Measurements from ENCODE around the gene CERS6. TPM values are rescaled to one million over a fixed set of nuclear protein-coding genes. Genes with fewer than 3 reads are reported as not detected.
A peak's percentile ranks its signal among the peaks of the same experiment; 100 is the strongest.
"Not testable (repeated sequence)": the region's sequence is repeated elsewhere in the genome, so short reads cannot be mapped to it uniquely, and the experiment has no call there.

Gene CERS6
- total RNA-seq, 1 donor from 2014 or later: 22.4 TPM

DNA sequence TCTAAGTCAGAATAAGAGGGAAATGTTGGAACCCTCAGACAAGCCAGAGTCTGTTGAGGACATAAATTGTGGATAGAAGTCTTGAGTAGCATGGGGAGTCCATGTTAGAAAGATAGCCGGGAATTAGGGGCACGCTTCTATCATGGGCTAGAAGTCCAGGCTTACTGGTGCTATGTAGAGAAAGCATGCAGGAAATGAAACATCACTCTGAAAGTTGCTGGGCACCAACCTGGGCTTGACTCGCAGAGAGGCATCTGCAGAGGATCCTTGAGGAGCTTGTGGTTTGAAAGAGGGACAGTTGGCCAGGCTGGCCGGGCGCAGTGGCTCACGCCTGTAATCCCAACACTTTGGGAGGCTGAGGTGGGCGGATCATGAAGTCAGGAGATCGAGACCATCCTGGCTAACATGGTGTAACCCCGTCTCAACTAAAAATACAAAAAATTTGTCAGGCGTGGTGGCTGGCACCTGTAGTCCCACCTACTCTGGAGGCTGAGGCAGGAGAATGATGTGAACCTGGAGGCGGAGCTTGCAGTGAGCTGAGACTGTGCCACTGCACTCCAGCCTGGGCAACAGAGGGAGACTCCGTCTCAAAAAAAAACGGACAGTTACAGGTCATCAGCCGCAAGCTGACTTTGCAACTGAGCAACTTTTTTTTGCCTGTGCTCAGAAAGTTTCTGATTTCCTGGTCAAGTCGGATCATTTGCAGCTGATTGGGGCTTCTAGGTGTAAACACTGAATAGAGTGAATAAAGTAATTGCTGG is 24.9 kb downstream of the CERS6 start:
- no peak for DNase-seq (ENCODE audit: low spot score)
- Mint-ChIP-seq H3K4me1 (ENCODE audit: low read depth) (peaks cover 21% of the 10 kb centered on the region), H3K4me3 (ENCODE audit: low read depth) (no peak overlapping the region), H3K27ac (no peak overlapping the region), H3K9me3 (peaks cover 4% of the 10 kb centered on the region), H3K36me3 (ENCODE audit: low read depth) (peaks cover 4% of the 10 kb centered on the region), H3K27me3 (ENCODE audit: low read depth) (no peaks in the 10 kb centered on the region)
- intact Hi-C loops (cut with micrococcal nuclease): no loop called here

DNA sequence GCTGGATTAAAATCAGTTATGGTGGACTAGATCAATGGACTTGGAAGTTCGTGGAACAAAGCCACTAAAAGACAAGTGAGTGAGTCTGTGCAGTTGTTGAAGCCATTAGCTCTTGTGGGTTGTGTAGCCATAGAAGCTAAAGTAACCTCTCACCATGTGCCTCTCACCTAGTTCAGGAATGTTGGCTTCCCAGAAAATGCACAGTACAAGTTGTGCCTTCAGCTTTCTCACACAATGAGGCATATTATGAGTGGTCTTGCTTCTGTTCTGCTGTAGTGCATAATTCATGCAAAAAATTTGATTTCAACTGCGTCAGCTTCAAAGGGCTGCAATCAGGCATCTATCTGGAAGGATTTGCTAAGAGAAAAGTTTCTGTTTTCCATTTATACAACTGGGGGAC is 26.2 kb downstream of the CERS6 start:
- H3K9me3 Mint-ChIP-seq: peaks cover 4% of the 10 kb centered on the region
- DNase-seq (ENCODE audit: low spot score): no peak
- no peak overlapping the region for H3K4me3 Mint-ChIP-seq (ENCODE audit: low read depth)
- H3K27ac Mint-ChIP-seq: no peak overlapping the region
- H3K4me1 Mint-ChIP-seq (ENCODE audit: low read depth): peaks cover 16% of the 10 kb centered on the region
- H3K36me3 Mint-ChIP-seq (ENCODE audit: low read depth): peaks cover 14% of the 10 kb centered on the region
- intact Hi-C loops (cut with micrococcal nuclease): no loop called here
- no peaks in the 10 kb centered on the region for H3K27me3 Mint-ChIP-seq (ENCODE audit: low read depth)

DNA sequence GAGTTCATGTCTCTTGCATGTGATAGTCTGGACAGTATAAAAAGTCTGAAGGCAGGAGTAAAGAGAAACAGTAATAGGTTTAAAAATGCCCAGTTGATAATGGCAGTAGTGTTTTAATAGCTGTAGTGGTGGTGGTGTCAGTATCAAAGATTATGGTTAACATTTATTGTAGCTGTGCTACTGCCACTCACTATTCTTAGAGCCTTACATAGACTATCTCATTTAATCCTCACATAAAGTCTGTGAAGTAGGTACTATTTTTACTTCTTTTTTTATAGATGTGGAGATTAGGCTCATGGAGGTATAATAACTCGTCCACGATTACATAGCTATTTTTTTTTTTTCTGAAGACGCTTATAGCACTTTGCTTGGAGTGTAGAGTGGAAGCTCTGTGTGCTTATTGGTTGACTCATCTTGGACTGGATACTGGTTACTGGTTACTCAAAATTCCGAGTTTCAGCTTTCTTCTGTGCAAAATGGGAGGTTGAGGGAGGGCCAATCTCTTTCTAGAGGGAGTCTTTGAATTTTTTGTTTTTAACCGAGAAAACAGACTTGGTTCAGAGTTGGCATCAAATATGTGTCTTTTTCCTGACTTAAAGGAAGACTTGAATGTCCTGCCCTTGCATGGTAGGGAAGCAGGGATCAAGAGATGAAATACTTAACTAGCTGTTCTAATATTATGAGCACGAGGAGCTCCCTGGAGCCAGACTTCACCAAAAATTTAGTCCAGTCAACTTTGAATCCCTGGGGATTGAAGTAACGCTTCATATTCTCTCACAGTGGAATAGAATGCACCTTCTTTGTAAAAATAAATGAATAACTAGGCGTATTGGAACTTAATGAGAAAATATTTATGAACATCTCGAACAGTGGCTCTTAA is 27.1 kb downstream of the CERS6 start:
- Mint-ChIP-seq H3K27ac (no peak overlapping the region), H3K4me3 (ENCODE audit: low read depth) (no peak overlapping the region), H3K4me1 (ENCODE audit: low read depth) (peaks cover 12% of the 10 kb centered on the region), H3K9me3 (peaks cover 4% of the 10 kb centered on the region), H3K27me3 (ENCODE audit: low read depth) (no peaks in the 10 kb centered on the region), H3K36me3 (ENCODE audit: low read depth) (peaks cover 14% of the 10 kb centered on the region)
- DNase-seq (ENCODE audit: low spot score): no peak
- intact Hi-C loops (cut with micrococcal nuclease): no loop called here

DNA sequence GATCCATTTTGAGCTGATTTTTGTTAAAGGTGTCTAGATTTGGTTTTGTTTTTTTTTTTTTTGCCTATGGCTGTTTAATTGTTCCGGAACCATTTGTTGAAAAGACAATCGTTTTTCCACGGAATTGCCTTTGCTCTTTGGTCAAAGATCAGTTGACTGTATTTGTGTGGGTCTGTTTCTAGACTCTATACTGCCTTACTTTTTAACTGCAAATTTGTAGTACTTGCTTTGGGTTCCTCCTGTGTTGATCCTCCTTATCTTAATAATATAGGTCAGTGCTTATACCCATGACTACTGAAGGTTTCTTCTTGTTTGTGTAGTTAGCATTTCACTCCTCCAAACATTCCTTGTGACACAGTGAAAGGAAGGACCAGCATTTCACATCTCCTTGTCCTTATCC is 30.4 kb downstream of the CERS6 start:
- Mint-ChIP-seq H3K27me3 (ENCODE audit: low read depth) (no peaks in the 10 kb centered on the region), H3K27ac (no peak overlapping the region), H3K4me1 (ENCODE audit: low read depth) (peaks cover 23% of the 10 kb centered on the region), H3K4me3 (ENCODE audit: low read depth) (no peak overlapping the region), H3K9me3 (peaks cover 9% of the 10 kb centered on the region), H3K36me3 (ENCODE audit: low read depth) (peaks cover 17% of the 10 kb centered on the region)
- DNase-seq (ENCODE audit: low spot score): no peak
- intact Hi-C loops (cut with micrococcal nuclease): no loop called here

DNA sequence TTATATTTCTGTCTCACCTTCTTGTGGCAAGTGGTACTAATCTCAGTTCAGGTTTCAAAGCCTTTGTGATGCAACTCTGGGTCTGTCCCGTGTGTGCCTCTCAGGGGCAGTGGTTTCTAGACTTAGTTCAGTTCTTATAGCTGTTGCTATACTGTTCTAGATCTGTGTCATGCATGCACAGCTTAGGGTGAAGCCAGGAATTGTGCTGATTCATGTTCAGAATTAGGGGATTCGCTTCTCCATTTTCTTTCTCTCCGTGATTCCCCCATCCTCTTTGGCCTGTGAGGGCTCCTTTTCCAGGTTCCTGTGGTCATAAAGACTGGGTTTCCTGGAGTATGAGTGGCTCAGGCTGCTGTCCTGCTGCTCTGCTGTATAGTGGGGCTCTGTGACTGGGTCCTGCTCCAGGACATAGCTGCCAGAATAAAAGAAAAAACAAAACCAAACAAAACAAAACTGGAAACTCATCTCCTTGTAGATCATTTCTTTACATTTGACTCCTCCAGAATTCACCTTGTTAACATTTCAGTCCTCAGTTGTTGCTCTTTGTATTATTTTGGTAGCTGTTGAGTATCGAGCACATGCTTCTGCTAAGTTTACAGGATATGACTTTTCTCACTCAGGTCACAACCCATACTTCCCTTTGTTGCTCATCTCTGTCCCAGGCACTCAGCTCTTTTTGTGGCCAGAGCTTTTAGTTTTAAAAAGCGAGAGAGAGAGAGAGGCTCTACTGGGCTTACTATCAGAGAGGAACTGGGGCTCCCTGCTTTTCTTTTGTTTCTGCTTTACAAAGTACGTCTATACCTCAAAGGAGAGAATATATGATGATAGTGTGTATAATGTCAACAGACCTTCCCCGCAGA is 34.2 kb downstream of the CERS6 start:
- Mint-ChIP-seq H3K36me3 (ENCODE audit: low read depth) (peaks cover 36% of the 10 kb centered on the region), H3K4me1 (ENCODE audit: low read depth) (peaks cover 50% of the 10 kb centered on the region), H3K9me3 (peaks cover 20% of the 10 kb centered on the region), H3K4me3 (ENCODE audit: low read depth) (peak overlapping the region; percentile 74), H3K27me3 (ENCODE audit: low read depth) (no peaks in the 10 kb centered on the region), H3K27ac (peak overlapping the region; percentile 90)
- peak; percentile 28 for DNase-seq (ENCODE audit: low spot score)
- intact Hi-C loops (cut with micrococcal nuclease): loop anchor here (1.0 to 10.0 kb wide), 11 partner anchors 23 to 1875 kb away; partner anchors contain the start of genes CERS6 and STK39

DNA sequence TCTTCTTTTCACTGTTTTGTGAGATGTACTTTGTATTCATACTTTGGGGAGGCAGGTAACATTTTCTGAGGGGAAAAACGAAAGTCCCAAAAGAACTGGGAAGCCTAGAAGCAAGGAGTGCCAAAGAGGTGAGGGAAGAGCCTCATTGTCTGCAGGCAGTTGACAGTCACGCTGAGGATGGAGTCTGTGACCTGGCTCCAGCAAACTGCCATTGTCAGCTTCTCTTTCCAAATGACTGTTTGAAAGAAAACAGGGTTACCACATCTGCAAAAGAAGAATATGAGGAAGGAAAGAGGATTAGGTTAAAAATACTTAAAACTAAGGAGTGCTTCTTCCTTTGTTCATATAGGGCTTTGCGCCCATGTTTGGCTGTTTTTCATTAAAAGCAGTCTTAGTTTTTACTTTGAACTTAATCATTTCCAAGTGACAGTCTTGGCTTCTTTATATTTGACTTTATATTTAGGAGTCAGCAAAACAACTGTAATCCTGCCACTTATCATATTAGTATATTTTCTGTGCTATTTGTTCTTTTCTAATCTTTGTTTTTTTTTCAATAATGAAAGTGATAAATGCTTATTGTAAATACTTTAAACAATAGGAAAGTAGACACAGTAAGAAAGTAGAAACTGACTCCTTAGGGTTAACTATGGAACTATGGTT is 35.0 kb downstream of the CERS6 start:
- H3K27me3 Mint-ChIP-seq (ENCODE audit: low read depth): no peaks in the 10 kb centered on the region
- H3K4me1 Mint-ChIP-seq (ENCODE audit: low read depth): peaks cover 58% of the 10 kb centered on the region
- intact Hi-C loops (cut with micrococcal nuclease): loop anchor here (1.0 to 10.0 kb wide), 11 partner anchors 24 to 1874 kb away; partner anchors contain the start of genes CERS6 and STK39
- peak overlapping the region; percentile 74 for H3K4me3 Mint-ChIP-seq (ENCODE audit: low read depth)
- H3K9me3 Mint-ChIP-seq: peaks cover 20% of the 10 kb centered on the region
- H3K36me3 Mint-ChIP-seq (ENCODE audit: low read depth): peaks cover 40% of the 10 kb centered on the region
- peak overlapping the region; percentile 90 for H3K27ac Mint-ChIP-seq
- no peak for DNase-seq (ENCODE audit: low spot score)

DNA sequence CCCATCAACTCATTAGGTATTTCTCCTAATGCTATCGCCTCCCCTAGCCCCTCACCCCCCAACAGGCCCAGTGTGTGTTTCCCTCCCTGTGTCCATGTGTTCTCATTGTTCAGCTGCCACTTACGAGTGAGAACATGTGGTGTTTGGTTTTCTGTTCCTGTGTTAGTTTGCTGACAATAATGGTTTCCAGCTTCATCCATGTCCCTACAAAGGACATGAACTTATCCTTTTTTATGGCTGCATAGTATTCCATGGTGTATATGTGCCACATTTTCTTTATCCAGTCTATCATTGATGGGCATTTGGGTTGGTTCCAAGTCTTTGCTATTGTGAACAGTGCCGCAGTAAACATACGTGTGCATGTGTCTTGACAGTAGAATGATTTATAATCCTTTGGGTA is 35.7 kb downstream of the CERS6 start:
- H3K4me1 Mint-ChIP-seq (ENCODE audit: low read depth): peaks cover 61% of the 10 kb centered on the region
- intact Hi-C loops (cut with micrococcal nuclease): loop anchor here (2.0 to 10.0 kb wide), 6 partner anchors 144 to 1873 kb away; partner anchors contain the start of gene STK39
- H3K36me3 Mint-ChIP-seq (ENCODE audit: low read depth): peaks cover 36% of the 10 kb centered on the region

DNA sequence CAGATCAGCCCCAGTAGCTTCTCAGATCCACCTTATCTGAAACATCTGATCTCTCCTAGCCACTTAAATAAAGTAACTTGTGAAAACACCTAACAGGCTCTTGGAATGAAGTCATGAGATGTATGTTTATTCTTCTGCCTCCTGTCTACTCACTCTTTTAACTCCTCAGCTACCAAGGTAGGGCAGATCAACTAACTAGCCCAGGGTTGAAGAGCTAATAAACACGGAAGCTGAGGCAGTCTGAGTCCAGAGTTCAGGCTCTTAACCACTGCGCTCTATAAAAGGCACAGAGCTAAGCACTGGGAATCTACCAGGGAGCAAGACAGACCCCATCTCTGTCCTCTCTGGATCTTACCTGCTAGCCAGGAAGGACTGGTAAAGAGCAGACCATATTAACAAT is 37.1 kb downstream of the CERS6 start:
- not testable (repeated sequence) for H3K27me3 Mint-ChIP-seq (ENCODE audit: low read depth); DNase-seq (ENCODE audit: low spot score)
- Mint-ChIP-seq H3K36me3 (ENCODE audit: low read depth) (peaks cover 47% of the 10 kb centered on the region), H3K4me3 (ENCODE audit: low read depth) (peak overlapping the region; percentile 41), H3K27ac (peak overlapping the region; percentile 55), H3K4me1 (ENCODE audit: low read depth) (peaks cover 73% of the 10 kb centered on the region), H3K9me3 (peaks cover 21% of the 10 kb centered on the region)
- intact Hi-C loops (cut with micrococcal nuclease): loop anchor here (5.0 to 10.0 kb wide), 3 partner anchors 146 to 1872 kb away; no protein-coding TSS in a partner anchor

More for the DNA sequence above, 35.7 kb downstream of the CERS6 start:
- H3K9me3 Mint-ChIP-seq: peaks cover 21% of the 10 kb centered on the region
- H3K27me3 Mint-ChIP-seq (ENCODE audit: low read depth); DNase-seq (ENCODE audit: low spot score): not testable (repeated sequence)
- peak overlapping the region; percentile 60 for H3K27ac Mint-ChIP-seq
- peak overlapping the region; percentile 54 for H3K4me3 Mint-ChIP-seq (ENCODE audit: low read depth)

DNA sequence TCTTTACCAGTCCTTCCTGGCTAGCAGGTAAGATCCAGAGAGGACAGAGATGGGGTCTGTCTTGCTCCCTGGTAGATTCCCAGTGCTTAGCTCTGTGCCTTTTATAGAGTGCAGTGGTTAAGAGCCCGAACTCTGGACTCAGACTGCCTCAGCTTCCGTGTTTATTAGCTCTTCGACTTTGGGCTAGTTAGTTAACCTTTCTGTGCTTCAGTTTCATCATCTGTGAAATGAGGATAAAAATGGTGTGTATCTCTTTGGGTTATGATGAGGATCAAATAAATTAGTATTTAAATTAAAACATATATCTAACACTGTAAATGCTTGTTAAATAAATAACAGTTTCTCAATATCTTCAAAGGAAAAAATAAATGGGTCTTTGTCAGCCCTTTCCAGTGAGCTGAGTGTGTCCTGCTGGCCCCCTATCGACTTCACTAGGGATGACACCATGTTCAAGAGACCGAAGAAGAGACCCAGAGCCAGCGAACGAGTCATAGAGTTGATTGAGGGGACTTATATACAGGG is 38.2 kb downstream of the CERS6 start:
- intact Hi-C loops (cut with micrococcal nuclease): loop anchor here (5.0 to 10.0 kb wide), 3 partner anchors 147 to 1871 kb away; no protein-coding TSS in a partner anchor
- no peak for DNase-seq (ENCODE audit: low spot score)
- H3K9me3 Mint-ChIP-seq: peaks cover 24% of the 10 kb centered on the region

DNA sequence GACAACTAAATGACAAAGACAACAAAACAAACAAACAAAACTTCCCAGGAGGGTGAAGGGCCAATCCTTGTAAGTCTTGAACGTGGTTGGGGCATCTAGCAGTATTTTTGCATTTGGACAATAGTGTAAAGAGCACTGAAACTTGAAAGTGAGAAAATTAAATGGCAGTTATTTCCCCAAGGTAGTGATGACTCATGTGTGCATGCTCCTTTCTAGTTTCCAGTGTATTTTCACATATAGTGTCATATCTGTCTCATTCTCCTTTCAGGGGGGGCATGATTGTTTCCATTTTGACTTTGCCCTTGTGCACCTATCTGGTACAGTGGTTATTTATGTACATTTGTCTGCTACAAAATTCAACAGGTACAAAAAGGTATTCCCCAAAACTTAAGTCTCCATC is 39.5 kb downstream of the CERS6 start:
- no peak for DNase-seq (ENCODE audit: low spot score)
- peak overlapping the region; percentile 50 for H3K27ac Mint-ChIP-seq
- H3K36me3 Mint-ChIP-seq (ENCODE audit: low read depth): peaks cover 55% of the 10 kb centered on the region
- H3K27me3 Mint-ChIP-seq (ENCODE audit: low read depth): no peaks in the 10 kb centered on the region
- peaks cover 36% of the 10 kb centered on the region for H3K9me3 Mint-ChIP-seq
- peaks cover 62% of the 10 kb centered on the region for H3K4me1 Mint-ChIP-seq (ENCODE audit: low read depth)
- intact Hi-C loops (cut with micrococcal nuclease): loop anchor here (1.0 to 10.0 kb wide), 4 partner anchors 42 to 1869 kb away; no protein-coding TSS in a partner anchor
- no peak overlapping the region for H3K4me3 Mint-ChIP-seq (ENCODE audit: low read depth)

More for the DNA sequence above, 38.2 kb downstream of the CERS6 start:
- peaks cover 71% of the 10 kb centered on the region for H3K4me1 Mint-ChIP-seq (ENCODE audit: low read depth)
- H3K36me3 Mint-ChIP-seq (ENCODE audit: low read depth): peaks cover 48% of the 10 kb centered on the region
- no peaks in the 10 kb centered on the region for H3K27me3 Mint-ChIP-seq (ENCODE audit: low read depth)
- H3K27ac Mint-ChIP-seq: no peak overlapping the region
- no peak overlapping the region for H3K4me3 Mint-ChIP-seq (ENCODE audit: low read depth)

DNA sequence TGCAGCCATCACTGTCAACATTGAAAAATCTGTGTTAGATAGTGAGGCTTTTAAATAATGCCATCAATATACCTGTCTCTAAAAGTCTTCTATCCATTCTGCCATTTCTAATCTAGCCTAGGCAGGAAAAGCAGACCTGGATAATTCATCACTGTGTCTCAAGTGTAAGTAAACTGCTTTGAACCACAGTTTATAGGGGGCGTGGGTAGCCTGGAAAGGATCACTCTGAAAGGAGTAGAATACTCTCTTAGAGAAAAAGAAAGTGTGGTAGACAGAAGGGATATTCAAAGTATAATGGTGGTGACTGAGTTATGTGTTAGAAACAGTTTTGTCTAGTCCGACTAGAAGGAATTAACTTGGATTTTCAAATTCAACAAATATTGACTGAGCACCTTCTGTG is 40.8 kb downstream of the CERS6 start:
- H3K4me1 Mint-ChIP-seq (ENCODE audit: low read depth): peaks cover 53% of the 10 kb centered on the region
- H3K36me3 Mint-ChIP-seq (ENCODE audit: low read depth): peaks cover 66% of the 10 kb centered on the region
- no peak for DNase-seq (ENCODE audit: low spot score)
- no peak overlapping the region for H3K27ac Mint-ChIP-seq
- H3K27me3 Mint-ChIP-seq (ENCODE audit: low read depth): no peaks in the 10 kb centered on the region
- intact Hi-C loops (cut with micrococcal nuclease): loop anchor here (10.0 kb wide), 2 partner anchors 418 to 1868 kb away; no protein-coding TSS in a partner anchor
- H3K9me3 Mint-ChIP-seq: peaks cover 44% of the 10 kb centered on the region
- no peak overlapping the region for H3K4me3 Mint-ChIP-seq (ENCODE audit: low read depth)

Measured in activated T-helper 2 cell treated with anti-CD3 and anti-CD28 coated beads, Interferon-gamma antibody, Interleukin-2, Interleukin-4, amounts not matched to agents 10 μg/mL and 5 μg/mL and 100 μg/mL, durations not matched to agents 14 hours and 24 hours and 36 hours (primary cell).